SKM-1 (cell line): ENCODE data around the gene DMC1.
"Not testable (repeated sequence)": the region's sequence is repeated elsewhere in the genome, so short reads cannot be mapped to it uniquely, and the experiment has no call there.

Source experiments
- DNase-seq: peaks from one replicate; lab custom pipeline; 2025; ENCODE audit not compliant: unreplicated experiment; lab: John Stamatoyannopoulos, UW

DMC1 gene

DNA sequence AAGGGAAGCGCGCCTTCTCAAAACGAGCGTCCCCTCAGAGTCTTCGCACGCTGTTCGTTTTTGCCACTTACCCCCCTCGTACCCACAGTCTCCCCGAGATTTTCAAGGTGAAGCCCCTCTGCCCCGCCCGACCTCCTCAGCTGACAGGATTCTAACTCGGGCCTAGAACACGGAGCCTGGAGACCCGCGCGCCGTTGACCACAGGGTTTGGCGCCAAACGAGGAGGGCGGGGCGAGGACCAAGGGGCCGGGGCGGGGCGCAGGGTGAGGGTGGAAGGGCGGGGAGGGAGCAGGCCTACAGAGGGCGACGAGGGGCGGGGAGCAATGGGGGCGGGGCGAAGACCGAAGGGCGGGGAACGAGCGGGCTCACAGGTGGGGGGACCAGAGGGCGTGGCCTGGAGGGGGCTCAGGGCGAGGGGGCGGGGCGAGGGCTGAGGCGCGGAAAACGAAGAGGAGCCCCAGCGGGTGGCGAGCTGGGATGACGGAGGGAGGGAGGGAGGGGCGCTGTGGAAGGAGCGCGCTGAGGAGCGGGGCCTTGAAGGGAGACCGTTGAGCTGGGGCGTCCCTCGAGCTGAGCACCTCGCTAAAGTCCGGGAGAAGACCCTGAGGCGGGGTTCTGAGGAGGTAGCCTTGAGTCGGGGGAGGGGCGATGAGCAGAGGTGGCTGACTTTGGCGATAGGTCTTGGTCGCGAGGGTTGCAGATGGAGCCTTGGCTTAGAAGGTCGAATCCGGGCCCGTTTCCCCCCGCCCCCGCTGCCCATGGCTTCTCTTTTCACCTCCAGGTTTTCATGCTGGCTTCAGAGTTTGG lies at the start of gene DMC1:
Gene DMC1 (minus strand): TSS at position 212 of the 807 bp plus-strand sequence. CDS start 1,927 bp downstream, outside the sequence.
- peak; percentile 89 for DNase-seq

- DNase-seq, result no peak
These were observed 48.7 kb upstream of the DMC1 start for GRCh38 chr22:38618682-38619081.

- DNase-seq, result no peak
These were observed 48.3 kb upstream of the DMC1 start for GRCh38 chr22:38618258-38618657.

GRCh38 chr22:38615064-38615405 lies 45.1 kb upstream of the DMC1 start:
- not testable (repeated sequence) for DNase-seq

DNA sequence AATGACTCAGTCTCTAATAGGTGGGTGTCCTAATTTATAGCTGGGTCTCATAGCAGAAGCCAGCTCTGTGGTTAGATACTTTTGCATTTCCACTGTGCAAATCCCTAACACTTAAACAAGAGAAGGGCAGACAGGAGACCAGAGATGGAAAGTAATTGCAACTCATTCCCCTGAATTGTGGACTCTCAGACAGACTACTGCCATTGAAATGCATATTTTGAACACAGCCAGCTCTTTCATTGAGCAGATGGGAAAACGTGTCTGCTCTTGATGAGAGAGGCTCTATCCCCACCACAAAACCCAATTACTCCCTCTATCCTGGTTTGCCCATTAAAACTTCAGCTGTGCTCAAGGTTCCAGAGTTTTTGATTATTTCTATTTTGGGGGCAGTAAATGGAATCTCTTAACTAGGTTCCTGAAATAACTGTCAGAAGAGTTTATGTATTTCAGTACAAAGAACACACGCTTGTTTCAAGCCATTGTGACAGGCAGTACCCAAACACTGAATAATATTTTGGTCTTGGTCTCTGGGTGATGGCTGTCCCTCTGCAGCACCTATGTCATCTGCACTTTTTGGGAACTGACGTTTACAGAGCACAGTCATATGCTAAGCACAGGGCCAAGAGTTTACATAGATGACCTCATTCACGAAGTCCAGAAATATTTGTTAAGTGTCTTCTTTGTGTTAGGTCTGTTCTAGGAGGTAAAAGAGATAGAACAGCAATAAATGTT lies 44.5 kb upstream of the DMC1 start:
- no peak for DNase-seq

GRCh38 chr22:38613588-38613987 lies 43.6 kb upstream of the DMC1 start:
- DNase-seq, result no peak

GRCh38 chr22:38612217-38613006 lies 42.4 kb upstream of the DMC1 start:
- DNase-seq, result no peak

DNA sequence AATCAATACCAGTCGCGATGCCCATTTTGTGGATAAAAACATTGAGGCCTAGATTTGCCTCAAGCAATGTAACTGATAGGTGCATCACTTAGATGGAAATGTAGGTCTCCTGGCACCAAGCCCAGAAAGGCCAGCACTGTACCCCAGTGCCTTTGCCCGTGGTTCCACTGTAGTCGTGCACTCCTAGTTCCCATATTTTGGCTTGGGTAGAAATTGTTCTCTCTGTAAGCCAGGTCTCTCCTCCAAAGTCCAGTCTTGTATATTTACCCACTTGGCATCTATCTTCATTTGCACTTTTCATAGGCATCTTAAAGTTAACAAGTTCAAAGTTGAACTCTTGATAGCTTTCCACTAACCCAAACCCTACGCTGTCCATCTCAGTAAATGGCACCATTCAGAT lies 41.6 kb upstream of the DMC1 start:
- DNase-seq, result no peak

DNA sequence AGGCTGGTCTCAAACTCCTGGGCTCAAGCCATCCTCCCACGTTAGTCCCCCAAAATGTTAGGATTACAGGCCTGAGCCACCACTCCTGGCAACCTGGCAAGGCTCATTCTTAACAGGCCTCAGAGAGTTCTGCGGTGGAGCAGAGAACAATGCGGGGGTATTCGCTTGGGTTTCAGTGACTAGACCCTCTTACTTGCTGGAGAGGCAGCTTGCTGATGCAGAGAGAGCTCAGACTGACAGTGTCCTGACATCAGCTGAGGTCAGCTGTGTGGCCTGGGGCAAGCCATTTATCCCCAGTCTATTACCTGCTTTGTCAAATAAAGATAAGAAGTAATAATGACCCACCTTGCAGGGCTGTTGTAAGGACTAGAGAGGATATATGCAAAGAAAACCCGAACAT lies 40.3 kb upstream of the DMC1 start:
- DNase-seq, result no peak

- DNase-seq, result no peak
These were observed 39.2 kb upstream of the DMC1 start for GRCh38 chr22:38608992-38609750.

DNA sequence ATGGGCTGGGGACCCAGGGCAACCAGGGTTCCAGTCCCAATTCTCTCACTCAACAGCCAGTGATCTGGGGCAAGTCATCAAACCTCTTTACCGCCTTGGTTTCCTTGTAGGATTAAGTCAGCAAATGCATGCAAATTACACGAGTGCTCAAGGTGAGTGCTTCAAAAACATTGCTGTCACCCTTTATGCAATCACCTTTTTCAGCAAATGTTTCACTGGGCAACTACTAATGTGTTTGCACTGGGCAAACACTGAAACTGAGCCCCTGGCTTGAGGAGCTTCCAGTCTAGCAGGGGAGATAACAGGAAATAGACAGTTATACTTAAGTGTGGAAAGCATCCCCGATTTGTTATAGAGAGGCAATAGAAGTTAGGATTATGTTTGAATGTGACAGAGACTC lies 37.7 kb upstream of the DMC1 start:
- no peak for DNase-seq

DNA sequence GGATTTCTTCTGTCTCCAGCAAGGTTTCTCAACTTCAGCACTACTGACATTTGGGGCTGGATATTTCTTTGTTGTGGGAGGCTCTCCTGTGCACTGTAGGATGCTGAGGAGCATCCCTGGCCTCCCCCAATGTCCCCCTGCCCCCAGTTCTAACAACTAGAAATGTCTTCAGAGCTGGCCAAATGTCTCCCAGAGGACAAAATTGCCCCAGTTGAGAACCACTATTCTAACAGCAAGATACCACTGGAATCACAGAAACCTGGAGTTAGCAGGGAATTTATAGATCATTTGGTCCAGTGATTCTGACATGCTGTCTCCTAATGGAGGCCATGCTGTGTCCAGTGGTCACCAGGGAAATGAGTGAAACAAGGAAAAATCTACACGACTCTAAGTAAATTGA lies 32.2 kb upstream of the DMC1 start:
- no peak for DNase-seq

DNA sequence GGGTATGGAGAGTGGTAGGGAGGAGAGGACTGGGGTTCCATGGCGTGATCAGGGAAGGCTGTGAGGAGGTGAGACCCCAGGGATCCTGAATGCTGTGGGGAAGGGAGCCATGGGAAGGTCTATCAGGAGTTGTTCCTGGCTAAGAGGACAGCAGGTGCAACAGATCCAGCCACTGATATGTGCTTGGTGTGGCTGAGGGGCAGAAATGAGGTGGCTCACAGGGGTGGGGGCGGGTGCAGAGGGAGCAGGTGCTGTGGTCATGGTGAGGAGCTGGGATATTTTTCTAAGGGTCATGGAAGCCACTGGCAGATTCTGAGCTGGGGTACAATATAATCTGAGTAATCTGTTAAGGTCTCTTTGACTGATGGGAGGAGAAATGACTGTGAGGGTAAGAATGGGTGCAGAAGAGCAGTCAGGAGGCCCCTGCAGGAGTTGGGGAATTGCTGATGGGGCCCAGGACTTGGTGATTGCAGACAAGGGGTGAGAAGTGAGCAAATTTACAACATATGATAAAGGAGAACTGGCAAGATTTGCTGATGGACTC lies 31.3 kb upstream of the DMC1 start:
- DNase-seq, result no peak

GRCh38 chr22:38599466-38599865 lies 29.5 kb upstream of the DMC1 start:
- no peak for DNase-seq

DNA sequence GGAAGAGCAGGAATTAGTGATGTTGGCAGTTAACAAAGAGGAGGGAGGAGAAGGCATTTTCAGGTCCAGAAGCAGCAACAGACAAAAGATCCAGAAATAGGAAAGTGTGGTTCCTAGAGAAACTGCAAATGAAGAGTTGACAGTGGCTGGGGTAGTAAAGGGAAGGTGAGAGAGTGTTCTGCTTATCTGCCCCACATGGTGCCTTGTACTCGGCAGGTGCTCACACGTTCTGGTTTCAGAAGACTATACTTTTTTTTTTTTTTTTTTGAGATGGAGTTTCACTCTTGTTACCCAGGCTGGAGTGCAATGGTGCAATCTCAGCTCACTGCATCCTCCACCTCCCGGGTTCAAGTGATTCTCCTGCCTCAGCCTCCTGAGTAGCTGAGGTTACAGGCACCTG lies 12.9 kb upstream of the DMC1 start:
- DNase-seq, result not testable (repeated sequence)

DNA sequence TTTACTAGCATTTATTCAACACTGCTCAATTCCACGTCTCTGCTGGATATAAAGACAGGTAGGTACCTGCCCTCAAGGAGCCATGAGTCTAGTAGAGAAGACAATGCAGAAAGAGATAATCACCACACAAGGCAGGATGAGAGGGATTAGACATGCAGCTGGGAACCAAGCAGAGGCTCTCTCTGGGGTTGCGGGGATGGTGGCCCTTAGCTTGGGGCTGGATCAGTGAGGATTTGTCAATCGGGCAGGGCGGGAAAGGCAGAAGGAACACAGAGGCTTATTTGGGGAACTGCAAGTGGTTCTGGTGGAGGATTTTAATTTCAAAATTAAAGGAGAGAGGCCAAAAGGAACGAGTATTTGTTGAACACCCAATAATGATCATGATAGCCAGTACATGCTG lies 8.5 kb upstream of the DMC1 start:
- no peak for DNase-seq

GRCh38 chr22:38572065-38572464 lies 2.1 kb upstream of the DMC1 start:
- peak; percentile 20 for DNase-seq

DNA sequence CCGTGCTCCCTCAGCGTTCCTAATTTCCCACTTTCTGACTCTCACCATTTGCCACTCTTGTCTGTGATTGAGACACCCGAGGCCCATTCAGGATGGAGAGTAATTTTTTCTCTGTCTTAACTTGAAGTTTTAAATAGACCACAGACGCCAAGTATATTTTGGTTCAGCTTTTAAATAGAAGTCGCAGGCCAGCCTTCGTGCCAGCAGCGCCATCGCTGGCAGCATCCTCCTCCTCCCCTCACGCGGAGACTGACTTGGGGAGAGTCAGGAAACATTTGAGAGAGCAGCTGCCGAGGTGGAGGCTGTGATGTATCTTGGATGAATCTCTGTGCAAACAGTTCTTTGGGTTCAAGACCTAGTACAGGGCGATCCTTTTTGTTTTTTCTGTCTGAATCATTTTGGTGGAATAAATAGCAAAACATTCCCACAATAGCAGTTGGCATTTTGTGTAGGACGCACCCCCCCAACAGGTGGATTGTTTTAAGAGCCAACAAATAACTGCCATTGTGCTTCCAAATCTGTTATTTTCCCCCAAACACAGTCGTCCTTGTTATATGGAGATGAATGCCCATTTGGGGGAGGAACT lies 889 bp upstream of the DMC1 start:
- no peak for DNase-seq

GRCh38 chr22:38569181-38569971 lies 607 bp downstream of the DMC1 start:
- DNase-seq, result no peak
